Sigmoid colon (tissue), 4 donors: ENCODE results near the gene LSM12.

Experiments
- EP300 ChIP-seq, 4 donors: sonication (generic); formaldehyde crosslinking; IDR thresholded peaks; one replicate each; pipeline ENCODE4 v1.6.1; 2017; ENCODE audit warnings: antibody characterized with exemption in 4 of 4
- POLR2A ChIP-seq, 2 donors: fragments of 450-650 bp; IDR thresholded peaks; one replicate each; pipeline ENCODE4 v1.6.1; 2016; ENCODE audit warnings: antibody characterized with exemption in 2 of 2, mild to moderate bottlenecking in 2 of 2, moderate library complexity in 2 of 2
- POLR2AphosphoS5 ChIP-seq, 4 donors: sonication (generic); formaldehyde crosslinking; IDR thresholded peaks; one replicate each; pipeline ENCODE4 v1.6.1; 2017; ENCODE audit warnings: antibody characterized with exemption in 4 of 4
- TF ChIP-seq, protein P1 (sequence below), 4 experiments: fragments of 450-650 bp in 3 of 4; fragments of 200-600 bp in 1 of 4; IDR thresholded peaks; one replicate each; pipeline ENCODE4 v1.5.1; 2016 to 2019; ENCODE audit warnings: antibody characterized with exemption in 4 of 4, mild to moderate bottlenecking in 3 of 4, moderate library complexity in 2 of 4

DNA sequence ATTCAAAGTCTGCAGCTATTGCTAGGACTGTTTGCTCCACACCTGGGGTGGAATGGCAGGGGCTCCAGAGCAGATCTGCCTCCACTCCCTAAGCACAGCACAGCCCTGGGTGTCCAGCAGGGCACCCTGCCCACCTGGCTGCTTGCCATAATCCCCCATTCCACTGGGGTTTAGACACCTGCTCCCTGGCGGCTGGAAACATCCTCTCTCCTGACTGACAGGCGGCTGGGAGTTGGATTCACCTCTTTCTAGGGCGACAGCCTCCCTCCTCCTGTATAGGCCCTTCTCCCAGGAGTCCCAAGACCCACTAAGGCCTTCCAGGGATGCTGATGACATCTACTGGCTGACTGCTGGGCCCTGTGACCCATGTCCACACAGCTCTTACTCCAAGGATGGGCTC, 39.0 kb upstream of the LSM12 start:
- TF ChIP-seq, protein P1, sequence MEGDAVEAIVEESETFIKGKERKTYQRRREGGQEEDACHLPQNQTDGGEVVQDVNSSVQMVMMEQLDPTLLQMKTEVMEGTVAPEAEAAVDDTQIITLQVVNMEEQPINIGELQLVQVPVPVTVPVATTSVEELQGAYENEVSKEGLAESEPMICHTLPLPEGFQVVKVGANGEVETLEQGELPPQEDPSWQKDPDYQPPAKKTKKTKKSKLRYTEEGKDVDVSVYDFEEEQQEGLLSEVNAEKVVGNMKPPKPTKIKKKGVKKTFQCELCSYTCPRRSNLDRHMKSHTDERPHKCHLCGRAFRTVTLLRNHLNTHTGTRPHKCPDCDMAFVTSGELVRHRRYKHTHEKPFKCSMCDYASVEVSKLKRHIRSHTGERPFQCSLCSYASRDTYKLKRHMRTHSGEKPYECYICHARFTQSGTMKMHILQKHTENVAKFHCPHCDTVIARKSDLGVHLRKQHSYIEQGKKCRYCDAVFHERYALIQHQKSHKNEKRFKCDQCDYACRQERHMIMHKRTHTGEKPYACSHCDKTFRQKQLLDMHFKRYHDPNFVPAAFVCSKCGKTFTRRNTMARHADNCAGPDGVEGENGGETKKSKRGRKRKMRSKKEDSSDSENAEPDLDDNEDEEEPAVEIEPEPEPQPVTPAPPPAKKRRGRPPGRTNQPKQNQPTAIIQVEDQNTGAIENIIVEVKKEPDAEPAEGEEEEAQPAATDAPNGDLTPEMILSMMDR (IDR thresholded peaks at IDR 0.05) = no peak
- no peak for TF ChIP-seq POLR2A (IDR thresholded peaks at IDR 0.05)
- no peak for TF ChIP-seq EP300 (IDR thresholded peaks at IDR 0.05)
- TF ChIP-seq POLR2AphosphoS5 (IDR thresholded peaks at IDR 0.05) = no peak
